ENCODE data around the gene KRT80.

Gene KRT80

DNA sequence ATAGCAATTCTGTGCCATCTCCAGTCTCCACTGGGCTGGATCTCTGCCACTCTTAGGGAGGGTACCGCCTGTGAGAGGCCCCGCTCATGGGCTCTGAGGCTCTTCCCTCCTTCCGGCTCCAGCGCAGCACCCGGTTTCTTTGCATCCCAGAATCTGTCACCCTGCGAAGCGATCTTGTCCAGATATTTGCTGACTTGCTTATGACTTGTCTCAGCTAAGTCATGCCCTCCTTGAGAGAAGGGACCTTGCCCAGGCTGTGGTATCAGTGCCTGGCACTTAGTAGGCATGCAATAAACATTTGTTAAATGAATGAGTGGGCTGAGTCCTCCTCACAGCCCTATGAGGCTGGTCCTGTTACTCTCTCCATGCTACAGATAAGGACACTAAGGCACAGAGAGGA is 13.4 kb downstream of the KRT80 start:
- no peak for DNase-seq

DNA sequence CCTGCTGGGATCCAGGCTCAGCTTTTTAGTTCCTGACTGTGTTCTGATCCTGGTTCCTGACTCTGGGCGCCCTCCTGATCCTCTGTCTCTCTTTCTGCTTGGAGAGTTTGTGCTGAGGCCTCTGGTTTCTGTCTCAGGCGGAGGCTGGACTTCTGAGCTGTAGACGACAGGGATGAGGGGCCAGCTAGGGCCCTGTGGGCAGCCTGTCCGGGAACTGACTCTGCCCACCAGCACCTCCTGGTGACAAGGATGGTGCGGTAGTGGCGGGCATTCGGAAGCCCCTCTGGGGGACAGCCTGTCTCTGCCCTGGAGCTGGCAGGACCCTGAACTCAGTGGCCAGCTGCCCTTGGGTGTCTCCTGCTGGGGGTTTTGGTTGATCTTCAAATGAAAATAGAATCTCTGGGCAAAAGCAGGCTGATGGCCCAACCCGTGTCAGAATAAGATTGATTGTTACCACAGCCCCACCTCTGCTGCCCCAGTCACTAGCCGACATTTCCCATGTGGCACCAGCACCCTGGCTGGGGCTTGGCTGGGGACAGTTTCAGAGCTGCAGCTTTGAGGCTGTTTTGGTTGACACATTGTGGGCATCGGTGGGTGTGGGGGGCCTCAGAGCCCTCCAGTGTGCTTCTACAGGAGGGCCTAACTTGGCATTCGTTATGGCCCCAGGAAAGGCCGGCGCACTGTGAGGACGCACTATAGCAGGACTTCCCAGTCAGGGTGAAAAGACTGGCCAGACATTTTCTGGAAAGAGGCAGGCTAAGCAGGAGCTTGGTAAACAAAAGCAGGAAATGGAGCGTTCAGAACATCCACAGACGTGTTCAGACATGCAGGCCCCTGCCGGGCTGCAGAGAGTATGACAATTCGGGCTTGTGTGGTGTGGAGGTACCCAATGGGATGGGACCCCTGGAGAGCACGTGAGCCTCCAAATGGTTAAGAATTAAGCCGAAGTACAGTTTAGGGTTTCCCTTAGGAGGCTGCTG is 16.2 kb downstream of the KRT80 start:
- DNase-seq, result peak; percentile 85

DNA sequence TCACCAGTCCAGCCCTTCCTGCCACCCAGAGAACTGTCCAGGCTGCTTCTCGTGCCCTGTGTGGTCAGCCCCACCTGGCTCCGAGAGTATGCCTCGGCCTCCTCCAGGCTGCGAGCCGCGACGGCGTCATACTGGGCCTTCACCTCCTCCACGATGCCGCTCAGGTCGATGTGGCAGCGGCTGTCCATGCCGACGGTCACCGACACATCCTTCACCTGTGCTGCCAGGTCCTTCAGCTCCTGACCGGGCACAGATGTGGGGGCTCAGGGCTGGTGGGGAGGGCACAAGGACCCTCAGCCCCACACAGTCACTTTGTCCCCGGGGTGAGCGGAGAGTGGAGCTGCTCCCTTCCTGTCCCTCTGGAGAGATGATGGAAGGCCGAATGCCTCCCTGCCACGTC is 18.3 kb downstream of the KRT80 start:
- DNase-seq, result no peak

DNA sequence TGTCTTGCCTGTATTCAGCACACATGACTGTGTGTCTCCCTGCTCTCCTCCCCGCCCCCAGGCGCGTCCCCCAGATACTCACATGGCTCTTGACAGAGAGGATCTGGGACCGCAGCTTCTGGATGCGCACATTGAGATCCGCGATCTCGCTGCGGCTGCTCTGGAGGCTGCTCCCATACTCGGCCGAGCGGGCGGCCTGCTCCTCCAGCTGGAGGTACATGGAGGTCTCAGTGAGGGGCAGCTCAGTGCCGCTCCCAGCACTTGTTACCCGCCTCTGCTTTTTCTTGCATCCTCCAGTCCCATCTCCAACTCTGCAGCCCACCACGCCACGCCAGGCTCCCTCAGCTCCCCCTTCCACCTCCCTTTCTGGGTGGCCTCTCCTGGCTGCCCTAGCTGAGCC is 18.9 kb downstream of the KRT80 start:
- DNase-seq, result no peak

DNA sequence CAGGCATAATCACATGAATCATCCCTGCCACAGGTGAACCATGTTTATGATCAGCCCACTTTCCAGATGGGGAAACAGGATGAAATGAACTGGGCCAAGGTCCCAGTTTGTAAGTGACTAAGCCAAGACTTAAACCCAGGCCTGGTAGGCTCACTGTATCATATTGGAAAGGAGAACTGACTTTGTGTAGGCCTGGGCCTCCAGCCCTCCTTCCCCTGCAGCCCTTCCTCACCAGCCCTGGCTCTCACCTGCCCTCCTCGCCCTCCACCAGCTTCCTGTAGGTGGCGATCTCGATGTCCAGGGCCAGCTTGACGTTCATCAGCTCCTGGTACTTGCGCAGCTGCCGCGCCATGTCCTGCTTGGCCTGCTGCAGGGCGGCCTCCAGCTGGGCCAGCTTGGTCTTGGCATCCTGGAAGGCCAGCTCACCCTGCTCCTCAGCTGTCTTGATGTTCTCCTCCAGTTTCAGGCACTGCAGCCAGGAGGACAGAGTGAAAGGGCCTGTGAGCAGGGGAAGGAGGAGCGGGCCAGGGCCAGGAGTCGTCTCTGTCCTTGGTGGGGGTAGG is 19.8 kb downstream of the KRT80 start:
- peak; percentile 18 for DNase-seq

DNA sequence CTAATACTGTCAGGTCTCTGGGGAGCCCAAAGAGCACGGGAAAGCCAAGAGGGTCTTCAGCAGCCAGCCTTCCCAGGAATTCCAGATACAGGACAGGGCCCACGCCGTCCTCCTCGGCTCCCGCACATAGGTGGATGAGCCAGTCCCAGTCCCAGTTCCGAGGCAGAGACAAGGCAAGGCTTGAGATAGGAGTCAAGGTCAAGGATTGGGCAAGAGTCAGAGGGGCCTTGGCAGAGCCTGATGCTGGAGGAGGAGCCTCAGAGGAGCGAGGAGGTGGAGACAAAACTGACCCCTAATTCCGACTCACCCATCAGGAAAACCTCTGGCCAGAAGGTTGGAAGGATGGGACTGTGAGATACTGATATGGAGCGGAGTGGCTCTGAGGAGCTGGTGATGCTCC is 21.0 kb downstream of the KRT80 start:
- DNase-seq, result no peak

DNA sequence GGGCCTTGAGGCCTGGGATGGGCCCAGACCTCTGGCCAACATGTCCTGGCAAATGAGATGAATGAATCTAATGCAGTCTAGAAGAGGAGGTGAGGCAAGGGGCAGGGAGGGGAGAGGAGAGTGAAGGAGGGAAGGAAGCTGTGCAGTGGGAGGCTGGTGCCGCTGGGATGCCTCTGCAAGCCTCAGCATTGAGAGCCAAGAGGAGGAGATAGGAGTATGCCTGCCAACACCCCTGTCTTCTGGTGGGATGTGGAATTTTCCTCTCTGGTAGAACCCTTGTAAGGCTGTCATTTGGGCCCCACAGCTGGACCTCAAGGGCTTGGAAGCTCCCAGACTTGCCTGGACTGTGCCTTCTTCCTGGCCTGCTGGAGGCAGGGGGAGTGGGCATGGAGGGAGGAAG is 21.9 kb downstream of the KRT80 start:
- no peak for DNase-seq

DNA sequence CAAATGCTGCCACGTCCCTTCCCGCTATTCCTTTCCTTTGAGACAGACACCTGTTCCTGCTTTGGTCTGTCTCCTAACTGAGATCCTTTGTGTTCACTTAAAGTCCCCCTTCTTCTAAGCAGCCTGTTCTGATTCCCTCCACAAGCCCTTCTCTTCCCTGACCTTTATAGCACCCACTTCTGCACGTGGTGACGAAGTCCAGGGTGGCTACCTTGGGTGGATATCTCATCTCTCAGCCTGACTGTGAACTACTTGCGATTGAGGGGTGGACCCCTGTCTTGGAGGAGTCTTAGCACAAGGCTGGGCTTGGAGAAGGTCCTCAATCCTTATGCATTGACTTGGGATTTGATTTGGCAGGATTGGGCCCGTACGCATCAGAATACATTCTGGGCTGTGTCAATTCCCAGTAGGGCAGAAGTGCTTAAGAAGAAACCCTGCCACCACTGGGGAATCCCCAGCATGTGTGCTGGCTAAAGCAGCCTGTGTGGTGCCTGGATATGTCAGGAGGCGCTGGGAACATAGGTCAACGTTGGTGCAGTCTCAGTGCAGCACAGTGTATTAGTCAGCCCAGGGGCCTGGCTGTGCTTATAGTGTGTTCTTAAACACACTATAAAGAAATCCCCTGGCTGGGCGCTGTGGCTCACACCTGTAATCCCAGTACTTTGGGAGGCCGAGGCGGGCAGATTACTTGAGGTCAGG is 23.6 kb downstream of the KRT80 start:
- no peak for DNase-seq

DNA sequence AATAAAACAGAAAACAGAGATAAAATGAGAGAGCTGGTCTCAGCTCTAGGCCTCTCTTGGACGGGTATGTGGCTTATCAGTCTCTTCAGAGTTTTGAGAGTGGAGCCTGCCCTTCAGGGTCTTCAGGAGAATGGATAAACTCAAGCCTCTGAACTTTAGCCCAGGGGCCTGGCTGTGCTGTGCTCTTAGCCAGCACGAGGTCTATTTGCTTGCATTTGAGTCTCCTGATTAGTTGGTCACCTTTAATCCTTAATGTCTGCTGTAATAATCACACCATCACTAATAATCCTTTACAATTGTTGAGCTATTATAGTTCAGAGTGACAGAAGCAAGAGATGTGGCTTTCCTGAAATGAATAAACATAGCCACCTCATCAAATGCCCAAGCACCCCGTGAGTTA is 24.3 kb downstream of the KRT80 start:
- no peak for DNase-seq

DNA sequence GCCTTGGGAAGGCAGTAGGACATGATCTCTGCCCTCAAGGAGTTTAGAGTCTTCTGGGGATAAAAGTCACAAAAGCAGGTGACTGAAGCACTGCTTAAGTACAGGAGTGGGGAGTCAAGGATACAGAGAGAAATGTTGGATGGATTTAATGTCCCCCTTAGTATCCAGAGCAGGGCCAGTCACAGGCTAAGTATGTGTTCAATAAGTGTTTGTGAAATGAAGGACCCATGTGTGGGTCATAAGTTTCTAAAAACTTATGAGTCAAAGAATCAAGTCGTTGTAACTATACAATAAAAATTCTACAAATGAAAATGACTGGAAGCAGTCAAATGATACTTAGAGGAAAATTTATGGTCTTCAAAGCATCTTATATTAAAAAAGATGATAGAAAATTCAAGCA is 25.1 kb downstream of the KRT80 start:
- no peak for DNase-seq

DNA sequence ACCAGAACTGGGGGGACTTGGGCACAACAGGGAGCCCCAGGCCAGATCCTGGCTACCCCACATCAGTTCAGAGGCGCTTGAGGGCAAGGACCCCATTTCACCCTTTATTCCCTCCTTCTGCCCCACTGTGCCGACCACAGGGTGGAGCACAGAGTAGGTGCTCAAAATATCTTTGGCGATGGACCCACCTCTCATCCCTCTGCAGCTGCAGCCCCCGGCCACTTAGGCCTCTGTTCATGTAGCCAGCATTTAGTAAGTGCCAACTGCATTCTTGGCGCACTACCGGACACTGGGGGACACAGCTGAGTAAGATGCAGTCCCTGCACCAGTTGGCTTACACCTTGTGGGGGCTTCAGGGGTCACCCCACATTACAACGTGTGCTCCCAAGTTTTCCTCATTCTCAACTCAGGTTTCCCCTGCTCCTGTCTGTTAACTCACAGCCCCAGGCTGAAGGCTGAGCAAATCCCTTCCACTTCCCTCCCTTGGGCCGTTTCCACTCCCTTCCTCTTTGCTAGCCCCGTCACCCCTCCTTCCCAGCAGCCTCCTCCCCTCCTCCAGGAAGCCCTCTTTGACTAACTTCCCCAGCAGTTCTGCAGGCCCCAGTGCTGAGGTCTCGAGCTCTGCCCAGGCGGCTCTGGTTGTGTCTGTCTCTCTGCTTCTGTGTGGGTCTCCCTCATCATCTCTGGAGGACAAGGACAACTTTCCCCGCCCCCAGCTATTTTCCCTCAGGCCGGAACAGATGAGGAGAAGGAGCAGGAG is 26.5 kb downstream of the KRT80 start:
- no peak for DNase-seq

DNA sequence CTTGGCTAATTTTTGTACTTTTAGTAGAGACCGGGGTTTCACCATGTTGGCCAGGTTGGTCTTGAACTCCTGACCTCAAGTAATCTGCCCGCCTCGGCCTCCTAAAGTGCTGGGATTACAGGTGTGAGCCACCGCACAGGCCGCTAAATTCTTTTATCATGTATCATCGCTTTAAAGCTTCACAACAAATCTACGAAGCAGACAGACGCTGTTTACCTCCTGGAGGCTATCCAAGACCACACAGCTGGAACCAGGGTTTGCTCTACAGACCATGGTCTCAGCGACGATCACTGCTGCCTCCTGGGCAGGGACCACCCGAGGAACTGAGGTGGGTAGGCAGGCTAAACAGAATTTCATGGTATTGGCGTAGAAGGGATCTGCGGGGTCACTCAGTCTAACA is 27.2 kb downstream of the KRT80 start:
- no peak for DNase-seq

DNA sequence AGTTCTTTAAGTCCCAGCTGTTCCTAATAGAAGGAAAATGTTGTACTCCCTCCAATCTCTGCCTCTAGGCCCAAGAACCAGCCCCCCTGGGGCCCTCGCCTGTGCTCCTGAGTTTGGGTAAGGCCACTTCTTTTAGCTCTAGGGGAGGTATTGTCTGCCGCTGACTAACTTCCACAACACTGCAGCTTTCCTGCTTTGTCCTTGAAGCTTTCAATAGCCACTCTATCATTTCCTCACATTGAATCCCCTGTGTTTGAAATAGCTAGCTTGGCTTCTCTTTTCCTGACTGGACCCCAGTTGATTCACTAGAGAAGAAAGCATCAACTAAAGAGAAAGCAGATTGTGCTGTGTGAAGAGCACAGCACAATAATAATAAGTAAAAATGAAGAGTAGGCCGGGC is 28.8 kb downstream of the KRT80 start:
- no peak for DNase-seq

DNA sequence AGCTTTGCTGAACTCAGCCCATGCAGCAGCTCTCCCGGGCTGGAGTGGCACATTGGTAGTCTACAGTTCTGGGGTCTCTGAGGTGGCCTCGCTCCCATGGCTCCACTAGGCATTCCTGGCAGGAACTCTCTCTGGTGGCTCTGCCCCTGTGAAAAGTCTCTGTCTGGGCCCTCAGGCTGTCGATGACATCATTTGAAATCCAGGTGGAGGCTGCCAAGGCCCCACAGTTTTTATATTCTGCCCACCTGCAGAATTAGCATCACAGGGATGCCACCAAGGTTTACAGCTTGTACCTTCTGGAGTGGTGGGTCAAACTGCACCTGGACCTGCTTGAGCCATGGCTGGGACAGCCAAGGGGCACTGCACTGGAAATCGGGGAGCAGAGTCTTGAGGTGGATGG is 31.6 kb downstream of the KRT80 start:
- DNase-seq, result no peak

DNA sequence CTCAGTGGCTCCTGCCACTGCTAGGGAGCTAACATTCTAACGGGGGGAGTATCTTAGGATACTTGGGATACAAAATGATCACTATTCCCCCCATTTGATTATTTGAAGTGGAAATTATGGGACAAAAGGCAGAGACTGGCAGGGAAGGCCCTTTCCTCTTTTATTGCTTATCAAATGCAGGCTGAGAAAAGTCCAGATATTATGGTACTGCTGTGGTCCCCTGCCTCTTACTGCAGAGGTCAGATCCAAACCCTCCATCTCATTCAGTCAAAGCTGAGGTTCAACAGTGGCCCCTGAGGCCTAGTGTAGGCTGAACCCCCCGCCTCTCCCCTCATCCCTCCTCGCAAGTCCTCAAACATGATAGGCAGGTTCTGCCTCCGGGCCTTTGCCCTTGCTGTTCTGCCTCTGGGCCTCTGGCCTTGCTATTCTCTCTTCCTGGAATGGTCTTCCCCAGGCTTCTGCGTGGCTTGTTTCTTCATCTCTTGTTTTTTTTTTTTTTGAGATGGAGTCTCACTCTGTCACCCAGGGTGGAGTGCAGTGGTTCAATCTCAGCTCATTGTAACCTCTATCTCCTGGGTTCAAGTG is 34.2 kb downstream of the KRT80 start:
- DNase-seq, result no peak

DNA sequence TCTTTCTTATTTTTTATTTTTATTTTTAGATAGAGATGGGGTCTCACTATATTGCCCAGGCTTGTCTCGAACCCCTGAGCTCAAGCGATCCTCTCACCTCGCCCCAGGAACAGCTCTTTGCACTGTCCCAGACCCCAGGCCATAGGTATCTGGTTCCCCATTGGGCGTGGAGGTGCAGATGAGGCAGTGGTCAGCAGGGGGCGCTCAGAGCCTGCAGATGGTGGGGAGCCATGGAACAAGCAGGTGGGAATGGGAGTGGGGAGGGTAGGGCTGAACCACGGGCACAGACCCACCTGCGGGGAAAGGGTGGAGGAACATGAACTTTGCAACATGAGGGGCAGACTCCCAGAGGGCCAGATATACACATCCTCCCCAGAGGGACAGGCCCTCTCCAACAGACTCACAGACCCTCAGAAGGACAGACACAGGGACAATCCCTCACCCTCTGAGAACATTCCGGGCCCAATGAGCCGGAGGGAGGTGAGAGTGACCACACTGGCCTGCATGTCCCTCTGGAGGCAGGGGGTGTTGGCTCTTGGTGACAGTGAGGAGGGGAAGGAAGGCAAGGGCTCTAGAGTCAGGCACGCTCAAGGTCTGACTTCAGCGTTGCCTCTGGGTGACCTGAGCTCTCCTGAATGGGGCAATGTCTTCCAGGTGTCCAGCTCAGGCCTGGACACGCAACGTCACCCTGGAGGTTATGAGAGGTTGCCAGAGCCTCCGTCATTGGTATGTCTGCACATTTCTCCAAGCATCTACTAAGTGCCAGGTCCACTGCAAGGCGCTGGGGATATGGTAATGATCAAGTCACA is 34.9 kb downstream of the KRT80 start:
- DNase-seq, result peak; percentile 39

DNA sequence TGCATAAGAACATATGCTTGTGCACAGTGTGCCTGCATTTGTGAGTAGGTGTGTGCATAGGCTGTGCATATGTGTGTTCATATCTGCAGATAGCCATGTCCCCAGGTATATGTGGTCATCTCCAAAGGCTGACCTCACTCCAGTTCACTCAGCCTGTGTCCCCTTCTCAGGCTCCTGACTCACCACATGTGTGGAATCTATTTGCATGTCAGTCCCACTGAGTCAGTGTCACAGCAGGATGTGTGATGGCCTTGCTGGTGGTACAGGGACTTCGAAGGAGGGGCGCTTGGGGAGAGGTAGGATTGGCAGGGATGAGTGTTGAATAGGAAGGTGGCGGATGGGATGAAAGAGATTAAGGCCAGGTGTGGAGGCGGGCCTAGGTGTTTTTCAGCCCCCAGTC is 35.5 kb downstream of the KRT80 start:
- no peak for DNase-seq

DNA sequence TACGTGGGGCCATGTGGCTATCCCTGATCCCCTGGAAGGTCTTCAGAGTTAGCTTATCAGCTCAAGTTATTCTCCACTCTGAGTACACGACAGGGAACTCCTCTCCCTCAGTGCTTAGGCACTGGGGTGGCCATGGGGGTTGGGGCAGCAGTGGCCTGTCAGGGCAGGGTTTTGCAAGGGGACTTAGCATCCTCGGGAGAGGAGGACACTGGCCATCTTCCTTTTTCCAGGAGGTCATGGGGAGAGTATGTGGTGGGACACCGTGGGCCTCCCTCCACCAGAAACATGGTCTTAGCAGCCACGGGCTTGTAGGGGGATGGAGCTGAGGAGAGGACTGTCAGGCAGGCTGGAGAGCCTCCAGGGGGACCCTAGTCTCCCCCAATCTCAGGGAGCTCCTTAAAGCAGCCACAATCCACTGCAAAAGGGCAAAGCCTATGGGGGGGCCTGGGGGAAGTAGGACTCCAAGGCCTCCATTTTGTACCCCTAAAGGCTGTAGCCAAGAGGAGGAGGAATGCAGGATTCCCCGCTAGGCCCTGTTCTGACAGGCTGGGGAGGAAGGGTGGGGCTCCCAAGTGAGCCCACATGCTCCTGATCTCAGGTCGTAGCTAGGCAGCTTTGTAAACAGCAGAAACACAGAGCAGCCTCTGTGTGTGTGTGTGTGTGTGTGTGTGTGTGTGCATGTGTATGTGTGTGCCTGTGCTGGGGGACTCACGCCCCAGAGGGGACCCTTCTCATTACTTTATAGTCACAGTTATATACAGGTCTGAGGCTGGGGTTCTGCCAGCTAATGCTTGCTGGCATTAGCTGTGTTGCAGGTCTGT is 36.6 kb downstream of the KRT80 start:
- no peak for DNase-seq

DNA sequence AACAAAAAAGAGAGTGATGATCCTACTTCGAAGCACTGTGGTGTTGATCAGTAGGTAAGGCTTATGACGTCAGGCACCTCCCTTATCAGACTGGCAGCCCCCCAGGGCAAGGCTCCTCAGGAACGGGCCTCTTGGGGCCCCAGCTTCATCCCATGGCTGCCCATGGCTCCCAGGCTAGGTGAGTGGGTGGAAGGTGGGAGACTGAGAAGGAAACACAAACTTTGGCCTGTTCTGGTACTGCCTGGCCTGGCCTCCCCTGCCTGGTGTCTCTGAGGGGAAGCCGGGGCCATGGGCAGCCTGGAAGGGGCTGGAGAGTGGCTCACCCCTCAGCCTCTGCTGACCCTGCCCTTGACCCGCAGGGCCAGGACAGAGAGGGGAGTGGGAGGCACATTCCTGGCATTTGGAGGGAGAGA is 38.9 kb downstream of the KRT80 start:
- DNase-seq, result no peak

DNA sequence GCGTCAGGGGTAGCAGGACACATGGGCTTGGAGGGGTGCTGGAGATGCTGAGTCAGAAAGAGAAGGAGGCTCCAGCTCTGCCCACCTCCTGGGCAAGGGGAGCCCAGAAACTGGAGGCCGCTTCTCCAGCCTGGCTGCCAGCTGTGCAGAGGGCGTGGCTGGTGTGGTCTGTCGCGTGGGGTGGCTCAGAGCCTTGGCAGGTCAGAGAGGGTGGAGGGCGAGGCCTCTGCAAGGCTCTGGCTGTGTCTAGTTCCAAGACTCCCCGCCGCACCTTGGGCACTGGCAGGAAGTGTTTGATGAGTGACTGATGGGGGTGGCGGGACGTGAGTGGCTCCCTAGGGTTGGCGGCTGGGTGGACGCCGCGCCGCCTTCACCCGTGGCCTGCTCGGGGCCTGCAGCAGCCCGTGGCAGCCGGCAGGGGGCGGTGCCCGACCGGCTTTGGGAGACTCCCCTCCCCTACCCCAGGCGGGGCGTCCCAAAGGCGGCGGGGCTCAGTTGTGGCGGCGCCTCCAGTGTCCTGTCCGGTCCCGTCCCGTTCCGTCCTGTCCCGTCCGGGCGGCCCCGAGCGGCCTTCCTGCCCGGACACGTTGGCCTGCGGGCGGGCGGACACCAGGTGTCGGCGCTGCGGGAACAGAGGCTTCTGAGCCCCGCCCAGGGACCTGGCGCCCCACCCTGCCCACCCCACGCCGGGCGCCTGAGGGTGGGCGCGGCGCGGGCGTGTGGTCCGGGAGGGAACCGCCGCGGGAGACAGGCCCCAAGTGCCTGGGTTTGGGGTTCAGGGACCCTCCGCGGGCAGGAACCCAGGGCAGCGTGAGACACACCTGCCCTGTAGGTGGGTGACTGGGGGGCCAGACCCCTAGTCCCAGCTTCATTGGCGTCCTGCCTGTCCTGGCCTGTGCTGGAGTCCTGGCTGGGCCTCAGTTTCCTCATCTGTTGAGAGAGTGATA is 39.7 kb downstream of the KRT80 start:
- DNase-seq, result peak; percentile 10

Data from NCI-H526 treated with DMSO at 0.1 percent for 48 hours (cell line).